GM18909 (cell line): Measurements from ENCODE around the gene ZNF341.

Experiments used
- ATAC-seq: cut with Tn5 transposase; IDR thresholded peaks from one replicate; pipeline ENCODE4 v1.9.1; 2021; ENCODE audit warnings: mild to moderate bottlenecking; ENCODE audit not compliant: unreplicated experiment, poor library complexity

The ZNF341 gene

GRCh38 chr20:33701629-33702450 lies 30.0 kb upstream of the ZNF341 start:
- no peak for ATAC-seq

GRCh38 chr20:33702861-33703260 lies 28.9 kb upstream of the ZNF341 start:
- ATAC-seq: no peak

DNA sequence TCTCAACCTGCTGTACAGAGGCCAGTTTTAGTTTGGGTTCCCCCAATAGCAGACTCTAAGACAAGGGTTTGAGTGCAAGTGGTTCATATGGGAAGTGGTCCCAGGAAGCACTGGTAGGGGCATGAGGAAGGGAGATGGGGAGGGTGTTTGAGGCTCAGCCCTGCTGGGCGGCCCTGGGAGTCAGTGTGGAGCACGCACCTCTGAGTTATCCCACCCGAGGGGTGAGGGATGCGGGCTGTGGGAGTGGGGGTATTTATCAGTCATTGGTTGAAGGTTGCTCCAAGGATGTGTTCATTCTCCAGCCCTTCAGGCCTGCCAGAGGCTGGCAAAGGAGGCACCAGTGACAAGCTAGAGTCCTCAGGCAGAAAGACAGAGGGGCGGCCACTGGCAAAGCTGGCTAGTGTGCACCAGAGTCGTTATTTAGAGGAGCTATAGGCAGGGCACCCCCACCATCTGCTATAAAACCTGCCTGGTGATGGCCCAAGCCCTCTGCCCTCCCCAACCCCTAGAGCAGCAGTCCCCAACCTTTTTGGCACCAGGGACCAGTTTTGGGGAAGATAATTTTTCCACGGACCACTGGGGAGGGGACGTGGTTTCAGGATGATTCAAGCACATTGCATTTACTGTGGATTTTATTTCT lies 28.2 kb upstream of the ZNF341 start:
- ATAC-seq: no peak

DNA sequence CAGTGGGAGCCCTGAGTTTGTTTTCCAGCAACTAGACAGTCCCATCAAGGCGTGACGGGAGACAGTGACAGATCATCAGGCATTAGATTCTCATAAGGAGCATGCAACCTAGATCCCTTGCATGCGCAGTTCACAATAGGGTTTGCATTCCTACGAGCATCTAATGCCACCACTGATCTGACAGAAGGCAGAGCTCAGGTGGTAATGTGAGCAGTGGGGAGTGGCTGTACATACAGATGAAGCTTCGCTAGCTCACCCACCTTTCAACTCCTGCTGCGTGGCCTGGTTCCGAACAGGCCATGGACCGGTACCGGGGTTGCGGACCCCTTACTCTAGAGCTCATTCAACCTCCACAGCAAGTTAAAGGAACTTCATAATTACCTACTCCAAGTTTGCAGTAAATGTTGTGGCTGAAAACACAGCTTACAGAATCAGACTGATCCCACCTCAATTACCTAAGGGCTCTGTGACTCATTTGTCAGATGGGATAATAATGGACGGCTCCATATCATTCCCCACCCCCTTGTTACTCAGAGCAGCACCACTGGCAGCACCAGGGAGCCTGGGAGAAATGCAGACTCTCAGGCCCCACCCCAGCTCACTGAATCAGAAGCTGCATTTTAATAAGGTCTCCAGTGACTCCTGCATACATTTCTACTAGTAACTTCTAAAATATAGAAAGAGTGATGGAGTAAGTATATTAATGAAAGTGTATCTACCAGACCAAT lies 27.4 kb upstream of the ZNF341 start:
- no peak for ATAC-seq

- no peak for ATAC-seq
Measured at GRCh38 chr20:33707668-33708067, 24.1 kb upstream of the ZNF341 start.

- ATAC-seq: no peak
Measured at GRCh38 chr20:33709398-33709797, 22.4 kb upstream of the ZNF341 start.

DNA sequence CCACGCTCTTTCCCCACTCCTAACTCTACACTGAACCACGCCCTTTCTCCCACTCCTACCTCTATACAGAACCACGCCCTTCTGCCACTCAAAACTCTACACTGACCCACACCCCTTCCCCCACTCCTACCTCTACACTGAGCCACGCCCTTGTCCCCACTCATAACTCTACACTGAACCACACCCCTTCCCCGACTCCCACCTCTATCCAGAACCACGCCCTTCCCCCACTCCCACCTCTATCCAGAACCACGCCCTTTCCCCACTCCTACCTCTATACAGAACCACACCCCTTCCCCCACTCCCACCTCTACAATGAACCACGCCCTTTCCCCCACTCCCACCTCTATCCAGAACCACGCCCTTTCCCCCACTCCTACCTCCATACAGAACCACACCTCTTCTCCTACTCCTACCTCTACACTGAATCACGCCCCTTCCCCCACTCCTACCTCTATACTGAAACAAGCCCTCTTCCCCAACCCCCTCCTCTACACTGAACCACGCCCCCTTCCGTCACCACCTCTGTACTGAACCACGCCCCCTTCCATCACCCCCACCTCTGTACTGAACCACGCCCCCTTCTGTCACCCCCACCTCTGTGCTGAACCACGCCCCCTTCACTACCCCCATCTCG lies 21.8 kb upstream of the ZNF341 start:
- ATAC-seq: no peak

DNA sequence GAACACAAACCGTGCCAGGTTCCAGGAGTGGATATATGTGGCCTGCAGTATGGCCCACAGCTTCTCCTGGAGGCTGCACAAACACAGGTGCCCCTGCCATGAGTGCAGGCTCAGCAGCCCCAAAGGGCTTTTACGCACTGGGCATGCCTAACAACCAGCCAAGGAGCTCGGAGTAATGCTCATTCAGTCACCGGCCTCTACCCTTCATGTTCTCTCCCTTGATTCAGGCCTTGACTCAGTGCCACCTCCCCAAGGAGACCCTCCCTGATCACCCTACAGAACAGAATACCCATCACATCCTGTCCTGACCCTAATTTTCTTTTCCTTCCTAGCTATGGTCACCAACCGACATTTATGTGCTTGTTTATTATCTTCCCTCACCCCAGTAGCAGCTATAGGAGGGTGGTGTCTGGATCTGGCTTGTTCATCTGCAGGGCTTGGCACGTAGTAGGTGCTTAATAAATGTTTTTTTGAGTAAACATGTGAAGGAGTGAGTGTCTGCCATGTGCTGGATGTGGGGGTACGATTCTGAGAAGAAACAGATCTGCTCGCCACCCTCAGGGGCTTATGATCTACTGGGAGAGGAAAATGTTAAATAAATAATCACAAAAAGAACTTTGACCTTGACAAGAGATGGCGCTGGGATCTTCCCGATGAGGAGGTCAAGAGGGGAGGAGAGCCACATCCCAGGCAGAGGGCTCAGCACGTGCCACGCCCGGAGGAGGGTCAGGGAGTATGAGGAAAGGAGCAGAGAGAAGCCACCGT lies 20.9 kb upstream of the ZNF341 start:
- no peak for ATAC-seq

- ATAC-seq: no peak
Measured at GRCh38 chr20:33711446-33711738, 20.4 kb upstream of the ZNF341 start.

- ATAC-seq: no peak
Measured at GRCh38 chr20:33713865-33714367, 17.9 kb upstream of the ZNF341 start.

GRCh38 chr20:33716498-33716897 lies 15.3 kb upstream of the ZNF341 start:
- ATAC-seq: no peak

GRCh38 chr20:33719277-33719988 lies 12.4 kb upstream of the ZNF341 start:
- ATAC-seq: no peak

DNA sequence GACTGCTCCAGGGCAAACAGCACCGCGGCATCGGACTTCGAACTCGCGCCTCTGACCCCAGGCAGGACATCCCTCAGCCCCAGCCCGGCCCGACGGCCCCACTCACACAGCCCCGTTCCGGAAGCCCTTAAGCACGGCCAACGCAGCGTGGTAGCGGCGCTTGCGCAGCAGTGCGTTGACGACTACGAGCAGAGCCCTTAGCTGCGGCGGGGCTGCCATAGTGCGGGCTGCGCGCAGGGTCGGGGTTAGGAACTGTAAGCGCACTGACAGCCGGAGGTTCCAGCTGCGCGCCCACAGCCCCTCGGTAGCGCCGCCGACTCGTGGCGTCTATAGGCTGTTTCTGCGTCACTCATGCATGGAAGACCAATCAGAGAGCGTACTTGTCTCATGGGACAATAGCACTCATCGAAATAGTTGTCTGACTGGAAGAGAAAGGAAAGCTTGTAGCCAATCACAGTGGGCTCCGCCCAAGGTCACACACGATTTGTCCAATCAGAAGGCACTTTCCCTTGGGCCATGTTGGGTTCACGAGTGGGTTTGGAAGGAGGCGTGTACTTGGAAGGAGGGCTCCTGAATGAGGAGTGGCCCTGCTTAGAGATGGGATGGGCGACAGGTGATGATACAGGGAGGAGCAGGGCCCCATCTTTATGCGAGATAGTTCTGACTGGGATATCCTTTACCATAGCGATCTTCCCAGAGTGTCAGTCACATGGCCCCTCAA lies 11.6 kb upstream of the ZNF341 start, which contains the start of gene PXMP4:
PXMP4 (minus strand) TSS at position 322 of the 721 bp plus-strand sequence; CDS start at position 219, 103 bp downstream.
- peak; percentile 96 for ATAC-seq

- ATAC-seq: no peak
Measured at GRCh38 chr20:33721391-33722140, 10.2 kb upstream of the ZNF341 start.

DNA sequence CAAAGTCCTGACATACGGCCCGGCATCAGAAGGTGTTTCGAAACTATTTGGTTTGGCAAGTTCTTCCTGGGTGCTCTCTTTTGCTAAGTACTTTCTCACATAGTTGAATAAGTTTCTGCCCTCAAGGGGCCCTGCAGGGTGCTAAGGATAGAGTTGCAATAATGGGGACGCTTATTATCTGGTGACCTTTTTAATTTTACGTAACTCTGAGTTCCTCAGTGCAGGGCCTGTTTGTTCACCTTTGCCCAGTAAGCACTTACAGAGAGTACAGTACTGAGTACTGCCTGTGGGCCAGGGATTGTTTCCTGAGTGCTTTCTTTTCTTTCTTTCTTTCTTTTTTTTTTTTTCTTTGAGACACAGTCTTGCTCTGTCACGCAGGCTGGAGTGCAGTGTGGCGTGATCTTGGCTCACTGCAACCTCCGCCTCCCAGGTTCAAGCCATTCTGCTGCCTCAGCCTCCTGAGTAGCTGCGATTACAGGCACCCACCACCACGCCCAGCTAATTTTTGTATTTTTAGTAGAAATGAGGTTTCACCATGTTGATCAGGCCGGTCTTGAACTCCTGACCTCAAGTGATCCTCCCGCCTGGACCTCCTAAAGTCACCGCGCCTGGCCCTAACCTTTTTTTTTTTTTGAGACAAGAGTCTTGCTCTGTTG lies 7.2 kb upstream of the ZNF341 start:
- ATAC-seq: no peak

GRCh38 chr20:33725607-33726264 lies 6.1 kb upstream of the ZNF341 start:
- no peak for ATAC-seq

DNA sequence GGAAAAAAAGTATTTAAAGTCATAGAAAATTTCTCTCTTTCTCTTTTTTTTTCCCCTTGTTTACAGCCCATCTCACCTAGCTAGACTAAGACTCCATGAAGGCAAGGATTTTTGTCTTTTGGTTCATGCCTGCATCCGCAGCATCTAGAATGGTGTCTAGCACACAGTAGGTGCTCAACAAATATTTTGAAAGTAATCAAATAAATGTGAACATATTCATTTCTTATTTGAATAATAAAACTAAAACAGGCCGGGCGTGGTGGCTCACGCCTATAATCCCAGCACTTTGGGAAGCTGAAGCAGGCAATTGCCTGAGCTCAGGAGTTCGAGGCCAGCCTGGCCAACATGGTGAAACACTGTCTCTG lies 4.7 kb upstream of the ZNF341 start:
- no peak for ATAC-seq
